GM12878 (cell line): ENCODE results near the gene NIP7. TPM values are rescaled to one million over a fixed set of nuclear protein-coding genes. Genes with fewer than 3 reads are reported as not detected.
A peak's percentile ranks its signal among the peaks of the same experiment; 100 is the strongest.

Experiments
- ATAC-seq: fragments of 200-7000 bp; cut with Tn5 transposase; 3 replicates; pipeline ENCODE4 v1.9.1; 2020; ENCODE audit warnings: mild to moderate bottlenecking, moderate library complexity
- BruUV-seq: library from RNA; stranded (reverse); fragments of 400-500 nt; replicated peaks from 2 replicates; lab custom pipeline; 2021; lab: Mats Ljungman, UMichigan
- CTCF ChIA-PET: fragments of 300-600 bp; sonication (Branson Sonifier 250); formaldehyde crosslinking; extraction: SDS; loops from one replicate; lab custom pipeline; 2021; ENCODE audit warnings: inconsistent platforms; lab: Yijun Ruan, JAX
- POLR2A ChIA-PET: fragments of 350-600 bp; formaldehyde crosslinking; extraction: SDS; loops from one replicate; lab custom pipeline; 2021; ENCODE audit warnings: inconsistent platforms; lab: Charles Lee
- RAD21 ChIA-PET: fragments of 300-600 bp; sonication (Branson Sonifier 250); formaldehyde crosslinking; loops from one replicate; lab custom pipeline; 2023; ENCODE audit warnings: antibody characterized with exemption; ENCODE audit not compliant: unreplicated experiment; lab: Charles Lee
- SMC1A ChIA-PET: fragments of 300-600 bp; sonication (Branson Sonifier 250); formaldehyde crosslinking; loops from one replicate; lab custom pipeline; 2023; ENCODE audit not compliant: unreplicated experiment, uncharacterized antibody; lab: Charles Lee
- DNase-seq: peaks from one replicate; pipeline ENCODE4 v3.0.0-alpha.2; 2011; ENCODE audit warnings: low read depth, low spot score
- FAIRE-seq: peaks from 3 replicates; lab custom pipeline; 2011; peaks lifted over from hg19 to GRCh38; lab: Jason Lieb, UNC
- H2AFZ ChIP-seq: 2 replicates; pipeline ENCODE4 v1.6.0; 2011; ENCODE audit warnings: low read depth, low read length, control low read depth; ENCODE audit not compliant: control insufficient read depth
- H3K27ac ChIP-seq: 2 replicates; pipeline ENCODE4 v1.5.1; 2011; ENCODE audit warnings: control low read depth; ENCODE audit not compliant: control insufficient read depth, insufficient read depth
- H3K27me3 ChIP-seq, 2 experiments: replicated peaks in 1 of 2; 2 replicates each; pipeline versions ENCODE4 v1.6.0 to v1.6.1; 2011; ENCODE audit warnings: low read length in 1 of 2; ENCODE audit not compliant: control insufficient read depth in 2 of 2, insufficient read depth in 2 of 2
- H3K36me3 ChIP-seq, 2 experiments: 2 replicates each; pipeline ENCODE4 v1.5.1; 2011; ENCODE audit warnings: low read length in 1 of 2; ENCODE audit not compliant: control insufficient read depth in 2 of 2, insufficient read depth in 2 of 2
- H3K4me1 ChIP-seq: 2 replicates; pipeline ENCODE4 v1.6.1; 2011; ENCODE audit warnings: mild to moderate bottlenecking, low read length, moderate library complexity, mixed read lengths; ENCODE audit not compliant: control insufficient read depth, insufficient read depth
- H3K4me2 ChIP-seq: 2 replicates; pipeline ENCODE4 v1.6.0; 2011; ENCODE audit warnings: control low read depth; ENCODE audit not compliant: control insufficient read depth, insufficient read depth
- H3K4me3 ChIP-seq: fragments of 200-600 bp; sonication (generic); 2 replicates; pipeline ENCODE4 v1.5.1; 2016
- H3K79me2 ChIP-seq: 2 replicates; pipeline ENCODE4 v1.6.0; 2011; ENCODE audit warnings: low read length; ENCODE audit not compliant: control insufficient read depth, insufficient read depth
- H3K9ac ChIP-seq: 2 replicates; pipeline ENCODE4 v1.8.0; 2011; ENCODE audit warnings: low read length, control low read depth, mixed read lengths; ENCODE audit not compliant: control insufficient read depth, insufficient read depth
- H3K9me3 ChIP-seq: replicated peaks from 3 replicates; pipeline ENCODE4 v1.5.1; 2011; ENCODE audit warnings: mild to moderate bottlenecking, low read length; ENCODE audit not compliant: control insufficient read depth, insufficient read depth
- H4K20me1 ChIP-seq: 2 replicates; pipeline ENCODE4 v1.6.0; 2011; ENCODE audit not compliant: control insufficient read depth, insufficient read depth
- ATF7 ChIP-seq: fragments of 450-650 bp; IDR thresholded peaks from 2 replicates; pipeline ENCODE4 v1.6.1; 2016; ENCODE audit warnings: low read depth, mild to moderate bottlenecking
- HCFC1 ChIP-seq: fragments of 150-350 bp; IDR thresholded peaks from 2 replicates; pipeline ENCODE4 v1.6.1; 2014; ENCODE audit warnings: low read length
- HDAC6 ChIP-seq: fragments of 200-600 bp; sonication (generic); IDR thresholded peaks from one replicate; pipeline ENCODE4 v1.8.0; 2017; ENCODE audit warnings: antibody characterized with exemption; ENCODE audit not compliant: unreplicated experiment
- NFIC ChIP-seq: IDR thresholded peaks from 2 replicates; pipeline ENCODE4 v1.6.1; 2012; ENCODE audit warnings: low read depth, mild to moderate bottlenecking, inconsistent platforms, low read length, moderate library complexity
- NR2C2 ChIP-seq: IDR thresholded peaks from 2 replicates; pipeline ENCODE4 v1.6.1; 2011; ENCODE audit warnings: borderline replicate concordance, low read depth; ENCODE audit not compliant: control insufficient read depth, insufficient read length
- STAT1 ChIP-seq: fragments of 450-650 bp; conservative IDR thresholded peaks from 2 replicates; pipeline ENCODE4 v1.6.1; 2014; ENCODE audit warnings: antibody characterized with exemption, mild to moderate bottlenecking
- WGBS: methylation state at CpG from one replicate; pipeline ENCODE4 v1.1.6; 2016; ENCODE audit warnings: low lambda C conversion rate; ENCODE audit not compliant: insufficient replicate concordance, insufficient coverage; ENCODE audit errors: missing lambda C conversion rate; 5-methylcytosine and 5-hydroxymethylcytosine counted together
- in situ Hi-C: fragments of 300-500 bp; cut with MboI; formaldehyde crosslinking; loops from 9 replicates; pipeline ENCODE4 v1.14.3; 2018; ENCODE audit warnings: mixed read lengths
- intact Hi-C: fragments of 100-400 bp; cut with micrococcal nuclease; formaldehyde crosslinking; loops from one replicate; pipeline ENCODE4 v1.14.2; 2022; ENCODE audit not compliant: unreplicated experiment
- polyA plus RNA-seq, 11 experiments: library from polyadenylated mRNA; depleted of rRNA in 4 of 11; unstranded in 6 of 11; stranded (reverse) in 5 of 11; fragments of >200 nt; fragmentation: Nextera tagmentation in 4 of 11; fragmentation: Illumina TruSeq in 1 of 11; extraction: Ambion mirVana in 4 of 11; extraction: Trizol in 1 of 11; gene quantifications; 1 replicate in 1 of 11; 2 replicates in 10 of 11; pipeline versions ENCODE4 v1.2.1 to v1.2.3, GENCODE V29; 2011 to 2016; ENCODE audit warnings: inconsistent platforms in 2 of 11, missing spikeins in 2 of 11, low read depth in 1 of 11
- total RNA-seq, 4 experiments: library from RNA; depleted of rRNA in 3 of 4; stranded (reverse); fragments of >200 nt in 3 of 4; fragmentation: Illumina TruSeq in 1 of 4; extraction: Trizol in 1 of 4; gene quantifications; 2 replicates each; pipeline versions ENCODE4 v1.2.1 to v1.2.3, GENCODE V29; 2013 to 2021

Gene NIP7
- total and polyA plus RNA-seq, 10 of the 15 experiments (the other 5 are each of a cell fraction or from before 2014, with no cell fraction given) = 18.8 to 62.9 (median 56.7) TPM

GRCh38 chr16:69367980-69368379 is 28.4 kb downstream of the NIP7 start (continued):
- TF ChIP-seq NR2C2 (no peak), NFIC (no peak)

- H3K4me2 ChIP-seq = no peak overlapping the region
- no peaks in the 10 kb centered on the region for H3K79me2 ChIP-seq
- H3K9ac ChIP-seq = no peak overlapping the region
- no peak overlapping the region for H3K4me3 ChIP-seq
- WGBS = 98% methylated on average over 4 of the region's 4 CpGs
- RAD21 ChIA-PET = no interaction called here
- FAIRE-seq (no peak), ATAC-seq (no peak), DNase-seq (no peak)
- no peak overlapping the region for H2AFZ ChIP-seq
- no peak for TF ChIP-seq STAT1
- TF ChIP-seq, all 136 proteins: peak for 0
- Histone ChIP-seq H3K4me1 (no peaks in the 10 kb centered on the region), H3K27ac (no peak overlapping the region), H4K20me1 (no peaks in the 10 kb centered on the region), H3K27me3 (no peaks in the 10 kb centered on the region), H3K9me3 (no peaks in the 10 kb centered on the region), H3K36me3 (peaks cover 18 to 41% of the 10 kb centered on the region in 2 experiments)
- POLR2A ChIA-PET = no interaction called here
- CTCF ChIA-PET = no interaction called here
- BruUV-seq = no TSS peak
- intact Hi-C loops (no loop called here), in situ Hi-C loops (no loop called here)
- SMC1A ChIA-PET = no interaction called here
These were observed 29.3 kb downstream of the NIP7 start for GRCh38 chr16:69368866-69369265.

GRCh38 chr16:69371564-69371963 is 32.0 kb downstream of the NIP7 start:
- FAIRE-seq = peak; percentile 54

More at GRCh38 chr16:69371564-69371963, 32.0 kb downstream of the NIP7 start:
- intact Hi-C loops = no loop called here
- Histone ChIP-seq H3K79me2 (no peaks in the 10 kb centered on the region), H3K9ac (no peak overlapping the region), H3K27me3 (no peaks in the 10 kb centered on the region), H3K9me3 (no peaks in the 10 kb centered on the region), H3K27ac (no peak overlapping the region), H3K36me3 (peaks cover 9 to 31% of the 10 kb centered on the region in 2 experiments), H3K4me1 (no peaks in the 10 kb centered on the region), H3K4me2 (no peak overlapping the region), H3K4me3 (no peak overlapping the region), H2AFZ (no peak overlapping the region), H4K20me1 (no peaks in the 10 kb centered on the region)
- ChIA-PET RAD21 (interaction anchor here (0.9 kb wide), 1 partner anchor 24 kb away, joined by 3 read pairs; no protein-coding TSS in a partner anchor), SMC1A (no interaction called here), POLR2A (interaction anchor here (0.7 kb wide), 2 partner anchors 15 to 30 kb away, joined by 4 read pairs; no protein-coding TSS in a partner anchor), CTCF (no interaction called here)
- DNase-seq (no peak), ATAC-seq (no peak)
- TF ChIP-seq HCFC1 (no peak), ATF7 (no peak), HDAC6 (no peak)
- 9% methylated on average over 2 of the region's 2 CpGs for WGBS
- in situ Hi-C loops = no loop called here
- BruUV-seq = no TSS peak
